Fibroblast of pulmonary artery (primary cell): Measurements from ENCODE around the gene ELP2.

Source experiments
- DNase-seq: peaks from one replicate; pipeline ENCODE4 v3.0.0-alpha.2; 2010; ENCODE audit warnings: low read depth
- H3K4me3 ChIP-seq: replicated peaks from 2 replicates; pipeline ENCODE4 v1.5.1; 2011; ENCODE audit warnings: low read depth, mild to moderate bottlenecking, control low read depth, low read length, moderate library complexity
- CTCF ChIP-seq: IDR thresholded peaks from 2 replicates; pipeline ENCODE4 v1.5.1; 2011; ENCODE audit warnings: mild to moderate bottlenecking, control low read depth, low read length, inconsistent platforms; ENCODE audit errors: missing control alignments

Gene ELP2

GRCh38 chr18:36214811-36215210 is 85.1 kb downstream of the ELP2 start:
- no peak for DNase-seq
- no peak overlapping the region for H3K4me3 ChIP-seq
- no peak for TF ChIP-seq CTCF

GRCh38 chr18:36215577-36215976 is 85.9 kb downstream of the ELP2 start:
- DNase-seq = no peak
- no peak for TF ChIP-seq CTCF
- no peak overlapping the region for H3K4me3 ChIP-seq

GRCh38 chr18:36217348-36217747 is 87.6 kb downstream of the ELP2 start:
- no peak for DNase-seq
- no peak overlapping the region for H3K4me3 ChIP-seq
- no peak for TF ChIP-seq CTCF

GRCh38 chr18:36229188-36229587 is 99.5 kb downstream of the ELP2 start:
- H3K4me3 ChIP-seq = no peak overlapping the region
- TF ChIP-seq CTCF = no peak
- DNase-seq = no peak
